Osteoblast (primary cell): ENCODE measurements around the gene MYH11. TPM values are rescaled to one million over a fixed set of nuclear protein-coding genes. Genes with fewer than 3 reads are reported as not detected.
A peak's percentile ranks its signal among the peaks of the same experiment; 100 is the strongest.

Source experiments
- DNase-seq: peaks from one replicate; pipeline ENCODE4 v3.0.0; 2011; ENCODE audit warnings: low spot score, mixed read lengths; ENCODE audit not compliant: insufficient read length; ENCODE audit errors: missing footprints
- H2AFZ ChIP-seq: 2 replicates; pipeline ENCODE4 v1.6.0; 2011; ENCODE audit warnings: mild to moderate bottlenecking, low read length
- H3K27ac ChIP-seq: 2 replicates; pipeline ENCODE4 v1.5.1; 2011; ENCODE audit warnings: mild to moderate bottlenecking, low read depth, low read length, moderate library complexity
- H3K27me3 ChIP-seq: 2 replicates; pipeline ENCODE4 v1.6.0; 2012; ENCODE audit warnings: mild to moderate bottlenecking, control low read depth, inconsistent platforms, low read length, moderate library complexity; ENCODE audit not compliant: insufficient read depth
- H3K36me3 ChIP-seq: 2 replicates; pipeline ENCODE4 v1.5.1; 2011; ENCODE audit warnings: mild to moderate bottlenecking, low read length, control low read depth, moderate library complexity; ENCODE audit not compliant: insufficient read depth
- H3K4me1 ChIP-seq: 2 replicates; pipeline ENCODE4 v1.5.1; 2011; ENCODE audit warnings: mild to moderate bottlenecking, low read length, control low read depth, moderate library complexity; ENCODE audit not compliant: insufficient read depth
- H3K4me2 ChIP-seq: 2 replicates; pipeline ENCODE4 v1.6.0; 2011; ENCODE audit warnings: mild to moderate bottlenecking, low read length; ENCODE audit not compliant: insufficient read depth
- H3K4me3 ChIP-seq: fragments of 200-600 bp; sonication (generic); 3 replicates; pipeline ENCODE4 v1.5.1; 2012; ENCODE audit warnings: mild to moderate bottlenecking, low read length, inconsistent platforms; ENCODE audit not compliant: insufficient read depth
- H3K79me2 ChIP-seq: 2 replicates; pipeline ENCODE4 v1.6.0; 2012; ENCODE audit warnings: mild to moderate bottlenecking, low read length, control low read depth, inconsistent platforms; ENCODE audit not compliant: insufficient read depth
- H3K9me3 ChIP-seq: 2 replicates; pipeline ENCODE4 v1.5.1; 2011; ENCODE audit warnings: low read depth, low read length, control low read depth
- H4K20me1 ChIP-seq: 2 replicates; pipeline ENCODE4 v1.6.0; 2012; ENCODE audit warnings: mild to moderate bottlenecking, low read length, control low read depth; ENCODE audit not compliant: insufficient read depth
- total RNA-seq: library from RNA; depleted of rRNA; stranded (reverse); fragments of >200 nt; gene quantifications from 2 replicates; pipeline ENCODE4 v1.2.3, GENCODE V29; 2012
- TF ChIP-seq, protein P1 (sequence below): IDR thresholded peaks from 2 replicates; pipeline ENCODE4 v1.5.1; 2011; ENCODE audit warnings: mild to moderate bottlenecking, low read depth, low read length, moderate library complexity; ENCODE audit errors: extremely low read depth

Gene MYH11
- total RNA-seq, 1 donor: under 0.01 TPM

DNA sequence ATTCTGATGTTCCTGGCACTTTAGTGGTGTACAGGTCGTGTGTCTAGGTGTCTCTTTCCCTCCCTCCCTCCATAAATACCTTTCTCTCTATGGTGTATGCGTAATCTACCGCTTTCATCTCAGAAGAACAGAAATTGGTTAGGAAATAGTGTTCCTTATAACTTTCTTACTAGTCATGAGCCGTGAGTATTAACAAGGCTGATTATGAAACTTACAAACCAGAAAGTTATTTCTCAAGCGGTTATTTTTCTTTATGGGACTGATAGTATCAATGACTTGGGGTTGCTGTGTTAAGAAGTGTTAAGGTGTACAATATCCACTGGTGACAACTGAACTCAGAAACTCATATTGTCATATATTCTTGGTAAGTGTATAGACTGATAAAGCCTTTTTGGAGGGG is 13.2 kb upstream of the MYH11 start:
- H3K79me2 ChIP-seq: peaks cover 2% of the 10 kb centered on the region
- H2AFZ ChIP-seq: no peak overlapping the region
- DNase-seq: no peak
- no peaks in the 10 kb centered on the region for H4K20me1 ChIP-seq
- no peak overlapping the region for H3K4me3 ChIP-seq
- H3K36me3 ChIP-seq: peaks cover 24% of the 10 kb centered on the region
- peaks cover 11% of the 10 kb centered on the region for H3K4me1 ChIP-seq
- H3K9me3 ChIP-seq: no peaks in the 10 kb centered on the region
- no peaks in the 10 kb centered on the region for H3K27me3 ChIP-seq
- no peak overlapping the region for H3K4me2 ChIP-seq
- TF ChIP-seq, protein P1, sequence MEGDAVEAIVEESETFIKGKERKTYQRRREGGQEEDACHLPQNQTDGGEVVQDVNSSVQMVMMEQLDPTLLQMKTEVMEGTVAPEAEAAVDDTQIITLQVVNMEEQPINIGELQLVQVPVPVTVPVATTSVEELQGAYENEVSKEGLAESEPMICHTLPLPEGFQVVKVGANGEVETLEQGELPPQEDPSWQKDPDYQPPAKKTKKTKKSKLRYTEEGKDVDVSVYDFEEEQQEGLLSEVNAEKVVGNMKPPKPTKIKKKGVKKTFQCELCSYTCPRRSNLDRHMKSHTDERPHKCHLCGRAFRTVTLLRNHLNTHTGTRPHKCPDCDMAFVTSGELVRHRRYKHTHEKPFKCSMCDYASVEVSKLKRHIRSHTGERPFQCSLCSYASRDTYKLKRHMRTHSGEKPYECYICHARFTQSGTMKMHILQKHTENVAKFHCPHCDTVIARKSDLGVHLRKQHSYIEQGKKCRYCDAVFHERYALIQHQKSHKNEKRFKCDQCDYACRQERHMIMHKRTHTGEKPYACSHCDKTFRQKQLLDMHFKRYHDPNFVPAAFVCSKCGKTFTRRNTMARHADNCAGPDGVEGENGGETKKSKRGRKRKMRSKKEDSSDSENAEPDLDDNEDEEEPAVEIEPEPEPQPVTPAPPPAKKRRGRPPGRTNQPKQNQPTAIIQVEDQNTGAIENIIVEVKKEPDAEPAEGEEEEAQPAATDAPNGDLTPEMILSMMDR: no peak
- H3K27ac ChIP-seq: no peak overlapping the region

DNA sequence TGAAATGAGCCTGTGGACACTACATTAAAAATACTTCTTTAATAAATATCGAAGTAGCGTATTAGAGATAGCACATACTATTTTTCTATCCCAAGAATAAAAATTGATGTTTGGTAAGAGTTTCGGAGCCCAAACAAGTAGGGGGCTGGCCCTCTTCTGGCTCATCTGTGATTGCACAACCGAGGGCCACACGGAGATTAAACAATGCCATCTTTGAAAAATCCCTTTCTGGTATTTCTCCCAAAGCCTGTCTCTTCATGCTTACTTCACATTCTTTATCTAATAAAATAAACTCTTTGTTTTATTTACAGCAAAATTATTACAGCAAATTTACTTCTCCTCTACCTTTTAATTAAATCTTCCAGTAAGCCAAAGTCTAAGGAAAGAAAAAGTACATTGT is 9.6 kb upstream of the MYH11 start:
- Histone ChIP-seq H3K36me3 (peaks cover 21% of the 10 kb centered on the region), H4K20me1 (no peaks in the 10 kb centered on the region), H3K27me3 (no peaks in the 10 kb centered on the region), H3K4me1 (peaks cover 9% of the 10 kb centered on the region), H3K9me3 (no peaks in the 10 kb centered on the region), H3K79me2 (no peaks in the 10 kb centered on the region), H3K4me3 (no peak overlapping the region), H3K4me2 (no peak overlapping the region), H2AFZ (no peak overlapping the region), H3K27ac (no peak overlapping the region)
- no peak for DNase-seq
- TF ChIP-seq, protein P1: no peak

DNA sequence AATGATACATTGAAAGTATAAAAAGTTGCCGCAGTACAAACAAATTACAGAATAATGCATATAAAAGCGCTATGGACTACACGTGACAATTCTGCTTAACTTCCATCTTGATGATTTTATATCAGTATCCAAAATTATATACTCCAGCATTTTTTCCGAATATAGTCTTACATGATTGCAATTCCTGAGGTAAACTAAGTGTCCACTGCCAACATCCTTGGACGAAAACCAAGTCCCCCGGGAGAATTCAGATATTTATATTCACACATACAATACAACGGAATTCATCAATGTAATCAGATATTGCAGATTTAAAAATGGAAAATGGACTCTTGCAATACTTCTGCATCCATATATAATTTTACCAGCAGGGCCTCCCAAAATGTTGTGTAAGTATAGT is 8.9 kb upstream of the MYH11 start:
- Histone ChIP-seq H2AFZ (no peak overlapping the region), H3K9me3 (no peaks in the 10 kb centered on the region), H3K27me3 (no peaks in the 10 kb centered on the region), H3K79me2 (no peaks in the 10 kb centered on the region), H3K4me1 (peaks cover 9% of the 10 kb centered on the region), H4K20me1 (no peaks in the 10 kb centered on the region), H3K36me3 (peaks cover 21% of the 10 kb centered on the region), H3K27ac (no peak overlapping the region), H3K4me2 (no peak overlapping the region), H3K4me3 (no peak overlapping the region)
- peak; percentile 42 for DNase-seq
- TF ChIP-seq, protein P1: no peak

DNA sequence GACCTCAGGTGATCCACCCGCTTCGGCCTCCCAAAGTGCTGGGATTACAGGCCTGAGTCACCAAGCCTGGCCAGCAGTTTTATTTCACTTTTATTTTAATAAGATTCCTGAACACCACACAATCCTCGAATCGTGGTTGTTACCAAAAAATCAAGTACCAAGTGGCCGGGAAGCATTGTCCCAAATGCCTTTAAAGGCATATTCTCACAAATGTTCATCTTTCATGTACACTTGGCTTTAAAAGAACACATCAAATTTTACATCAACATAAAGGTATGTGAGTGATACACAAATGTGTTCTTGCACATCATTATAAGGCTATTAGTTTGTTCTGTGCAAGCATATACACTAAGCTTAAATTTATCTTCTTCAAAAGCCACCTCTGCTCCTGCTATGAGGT is 8.1 kb upstream of the MYH11 start:
- Histone ChIP-seq H3K36me3 (peaks cover 18% of the 10 kb centered on the region), H3K79me2 (no peaks in the 10 kb centered on the region), H3K4me2 (no peak overlapping the region), H2AFZ (no peak overlapping the region), H3K9me3 (no peaks in the 10 kb centered on the region), H3K4me1 (peaks cover 9% of the 10 kb centered on the region), H4K20me1 (no peaks in the 10 kb centered on the region), H3K27ac (no peak overlapping the region), H3K27me3 (no peaks in the 10 kb centered on the region), H3K4me3 (no peak overlapping the region)
- peak; percentile 30 for DNase-seq
- TF ChIP-seq, protein P1: no peak
